ENCODE measurements around the gene CCDC89.
A peak's percentile ranks its signal among the peaks of the same experiment; 100 is the strongest.

CCDC89 gene

GRCh38 chr11:85652786-85653447 is 33.1 kb downstream of the CCDC89 start:
- no peak for DNase-seq (ENCODE audit: low read depth)

GRCh38 chr11:85651118-85651517 is 34.9 kb downstream of the CCDC89 start:
- no peak for DNase-seq (ENCODE audit: low read depth)

DNA sequence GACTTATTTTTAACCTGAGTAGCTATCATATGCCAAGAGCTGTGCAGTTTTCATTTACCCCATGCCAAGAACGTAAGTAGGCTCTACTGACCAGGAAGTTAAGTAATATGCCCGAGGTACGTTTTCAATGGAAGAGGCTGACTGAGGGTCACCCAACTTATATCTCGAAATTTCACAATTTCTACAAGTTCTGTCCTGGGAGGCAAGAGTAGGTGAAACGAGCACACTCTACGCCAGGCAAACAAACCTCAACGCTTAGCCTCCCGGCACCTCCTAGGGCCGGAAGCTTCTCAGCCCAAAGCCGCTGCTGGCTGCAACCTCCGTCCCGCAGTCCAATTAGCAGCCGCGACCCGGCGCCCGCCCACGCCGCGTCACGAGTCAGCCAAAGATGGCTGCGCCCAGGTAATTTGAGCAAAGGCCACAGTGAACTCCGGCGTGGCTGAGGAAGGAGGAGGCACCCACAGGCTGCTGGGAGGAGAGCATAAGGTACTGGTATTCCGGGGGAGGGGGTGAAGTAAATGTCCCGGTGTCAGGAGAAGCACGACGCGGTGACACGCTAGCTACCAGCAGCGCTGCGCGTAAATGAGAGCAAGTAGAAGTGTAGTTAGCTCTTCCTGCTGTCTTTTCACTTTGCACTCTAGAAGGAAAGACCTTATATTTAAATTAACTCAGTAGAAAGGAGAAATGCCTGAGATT is 38.2 kb downstream of the CCDC89 start, which contains the start of gene TMEM126A:
Gene TMEM126A (plus strand): TSS at position 364 of the 696 bp plus-strand sequence. CDS start 2,289 bp downstream, outside the sequence.
- DNase-seq (ENCODE audit: low read depth): peak; percentile 82

- no peak for DNase-seq (ENCODE audit: low read depth)
Observed at GRCh38 chr11:85647078-85647477, 38.9 kb downstream of the CCDC89 start.

- DNase-seq (ENCODE audit: low read depth): no peak
Observed at GRCh38 chr11:85643191-85643614, 42.8 kb downstream of the CCDC89 start.

DNA sequence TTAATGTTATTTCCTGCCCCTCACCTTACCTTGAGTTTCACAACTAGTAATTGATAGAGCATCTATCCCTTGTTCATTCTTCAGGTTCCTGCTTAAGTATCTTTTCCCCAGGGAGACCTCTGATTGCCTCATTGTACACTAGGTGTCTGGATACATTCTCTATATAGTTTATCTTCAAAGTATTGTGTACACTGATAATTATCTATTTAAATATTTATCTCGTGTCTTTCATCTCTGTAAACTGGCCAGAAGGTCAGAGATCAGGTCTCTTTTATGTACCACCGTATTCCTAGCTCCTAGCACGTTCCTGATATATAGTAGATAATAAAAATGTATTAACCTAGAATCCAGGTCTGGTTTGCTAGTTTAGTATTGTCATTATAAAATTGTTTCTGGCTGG is 51.2 kb downstream of the CCDC89 start:
- no peak for DNase-seq (ENCODE audit: low read depth)

All from stimulated activated CD8-positive, alpha-beta memory T cell treated with anti-CD3 and anti-CD28 coated beads, Interleukin-12 subunit alpha, Interleukin-12 subunit beta, amount 100 ng/mL, for 1 hour (primary cell).